ENCODE results near the gene TCF7L1.
A peak's percentile ranks its signal among the peaks of the same experiment; 100 is the strongest.

Gene TCF7L1, protein sequence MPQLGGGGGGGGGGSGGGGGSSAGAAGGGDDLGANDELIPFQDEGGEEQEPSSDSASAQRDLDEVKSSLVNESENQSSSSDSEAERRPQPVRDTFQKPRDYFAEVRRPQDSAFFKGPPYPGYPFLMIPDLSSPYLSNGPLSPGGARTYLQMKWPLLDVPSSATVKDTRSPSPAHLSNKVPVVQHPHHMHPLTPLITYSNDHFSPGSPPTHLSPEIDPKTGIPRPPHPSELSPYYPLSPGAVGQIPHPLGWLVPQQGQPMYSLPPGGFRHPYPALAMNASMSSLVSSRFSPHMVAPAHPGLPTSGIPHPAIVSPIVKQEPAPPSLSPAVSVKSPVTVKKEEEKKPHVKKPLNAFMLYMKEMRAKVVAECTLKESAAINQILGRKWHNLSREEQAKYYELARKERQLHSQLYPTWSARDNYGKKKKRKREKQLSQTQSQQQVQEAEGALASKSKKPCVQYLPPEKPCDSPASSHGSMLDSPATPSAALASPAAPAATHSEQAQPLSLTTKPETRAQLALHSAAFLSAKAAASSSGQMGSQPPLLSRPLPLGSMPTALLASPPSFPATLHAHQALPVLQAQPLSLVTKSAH

GRCh38 chr2:85132834-85133637, at the start of gene TCF7L1:
TSS of gene TCF7L1 (plus strand) at chr2:85133392. CDS start at chr2:85133685, 293 bp downstream.
- H3K36me3 ChIP-seq, result no peaks in the 10 kb centered on the region
- peaks cover 96% of the 10 kb centered on the region for H3K27me3 ChIP-seq
- TF ChIP-seq CTCF (IDR thresholded peaks at IDR 0.05), result no peak
- no peaks in the 10 kb centered on the region for H3K9me3 ChIP-seq
- no peak within 1 kb of the TSS for H3K27ac ChIP-seq
- peaks cover 13 to 18% of the 10 kb centered on the region in 2 experiments for H3K4me1 ChIP-seq (ENCODE audit: control insufficient read depth in 1 of 2, insufficient read depth in 1 of 2, low read depth in 1 of 2, low read length in 1 of 2)
- peak within 1 kb of the TSS in 1 of 2 experiments; percentile 32 for H3K4me3 ChIP-seq (ENCODE audit: low read depth in 1 of 2, low read length in 1 of 2)

- Histone ChIP-seq H3K4me1 (ENCODE audit: control insufficient read depth in 1 of 2, insufficient read depth in 1 of 2, low read depth in 1 of 2, low read length in 1 of 2) (no peaks in the 10 kb centered on the region), H3K27me3 (peaks cover 26% of the 10 kb centered on the region), H3K9me3 (no peaks in the 10 kb centered on the region), H3K4me3 (ENCODE audit: low read depth in 1 of 2, low read length in 1 of 2) (no peak overlapping the region), H3K27ac (no peak overlapping the region), H3K36me3 (no peaks in the 10 kb centered on the region)
- TF ChIP-seq CTCF (IDR thresholded peaks at IDR 0.05), result no peak
These were observed 47.6 kb upstream of the TCF7L1 start for GRCh38 chr2:85085563-85085962.

DNA sequence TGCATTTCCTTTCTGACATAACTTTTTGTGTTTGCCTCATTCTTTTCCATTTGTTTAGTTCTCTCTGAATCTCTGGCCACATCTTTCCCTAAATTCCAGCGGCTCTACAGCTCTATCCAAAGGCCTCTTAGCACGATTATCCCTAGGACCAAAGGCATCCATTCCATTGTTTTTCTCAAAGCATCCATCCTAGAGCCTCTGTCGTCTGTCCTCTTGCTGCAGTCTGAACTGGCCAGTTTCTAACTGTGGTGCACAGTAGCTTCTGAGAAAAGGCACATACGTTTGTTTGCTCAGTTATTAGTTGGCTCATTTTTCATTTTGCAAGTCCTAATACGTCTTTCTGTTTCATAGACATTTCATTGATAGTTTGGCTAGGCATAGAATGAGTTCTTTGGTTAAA, 45.7 kb upstream of the TCF7L1 start:
- Histone ChIP-seq H3K4me1 (ENCODE audit: control insufficient read depth in 1 of 2, insufficient read depth in 1 of 2, low read depth in 1 of 2, low read length in 1 of 2) (no peaks in the 10 kb centered on the region), H3K27ac (no peak overlapping the region), H3K4me3 (ENCODE audit: low read depth in 1 of 2, low read length in 1 of 2) (no peak overlapping the region), H3K9me3 (no peaks in the 10 kb centered on the region), H3K36me3 (no peaks in the 10 kb centered on the region), H3K27me3 (peaks cover 19% of the 10 kb centered on the region)
- TF ChIP-seq CTCF (IDR thresholded peaks at IDR 0.05), result no peak

GRCh38 chr2:85088921-85089320, 44.3 kb upstream of the TCF7L1 start:
- peaks cover 19% of the 10 kb centered on the region for H3K27me3 ChIP-seq
- no peak for TF ChIP-seq CTCF (IDR thresholded peaks at IDR 0.05)
- H3K9me3 ChIP-seq, result no peaks in the 10 kb centered on the region
- no peaks in the 10 kb centered on the region for H3K4me1 ChIP-seq (ENCODE audit: control insufficient read depth in 1 of 2, insufficient read depth in 1 of 2, low read depth in 1 of 2, low read length in 1 of 2)
- H3K27ac ChIP-seq, result no peak overlapping the region
- no peak overlapping the region for H3K4me3 ChIP-seq (ENCODE audit: low read depth in 1 of 2, low read length in 1 of 2)
- no peaks in the 10 kb centered on the region for H3K36me3 ChIP-seq

DNA sequence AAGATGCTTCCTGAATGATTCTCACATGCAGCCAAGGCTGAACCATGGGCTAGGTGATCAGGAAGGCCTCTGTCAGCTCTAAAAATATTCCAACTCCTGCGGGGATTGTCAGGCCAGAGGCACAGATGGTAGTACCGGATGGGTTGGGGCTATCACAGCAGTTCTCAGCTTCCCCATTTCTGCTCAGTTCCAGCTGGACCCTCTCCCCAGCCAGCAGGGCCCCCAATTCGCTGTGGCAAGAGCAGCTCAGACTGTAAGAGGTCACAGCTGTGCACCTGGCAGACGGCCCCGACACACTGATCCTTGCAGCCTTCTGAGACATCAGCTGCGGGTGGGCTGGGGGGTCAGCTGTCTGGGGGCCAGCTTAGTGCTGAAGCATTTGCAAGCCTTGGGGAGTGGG, 43.6 kb upstream of the TCF7L1 start:
- no peak for TF ChIP-seq CTCF (IDR thresholded peaks at IDR 0.05)
- Histone ChIP-seq H3K4me3 (ENCODE audit: low read depth in 1 of 2, low read length in 1 of 2) (no peak overlapping the region), H3K9me3 (no peaks in the 10 kb centered on the region), H3K27me3 (peaks cover 19% of the 10 kb centered on the region), H3K4me1 (ENCODE audit: control insufficient read depth in 1 of 2, insufficient read depth in 1 of 2, low read depth in 1 of 2, low read length in 1 of 2) (no peaks in the 10 kb centered on the region), H3K27ac (no peak overlapping the region), H3K36me3 (no peaks in the 10 kb centered on the region)
